Neural progenitor cell (in vitro differentiated cells): ENCODE results near the gene ABCG5.

Experiments
- CTCF ChIP-seq: fragments of 200-600 bp; sonication (generic); IDR thresholded peaks from 2 replicates; pipeline ENCODE4 v1.5.1; 2017; ENCODE audit warnings: antibody characterized with exemption, mild to moderate bottlenecking
- EZH2 ChIP-seq: fragments of 200-600 bp; sonication (generic); IDR thresholded peaks from 2 replicates; pipeline ENCODE4 v1.6.1; 2017; ENCODE audit warnings: antibody characterized with exemption, mild to moderate bottlenecking, moderate library complexity
- EZH2phosphoT487 ChIP-seq: fragments of 200-600 bp; sonication (generic); IDR thresholded peaks from 2 replicates; pipeline ENCODE4 v1.6.1; 2017; ENCODE audit warnings: antibody characterized with exemption

- no peak for TF ChIP-seq CTCF
- no peak for TF ChIP-seq EZH2phosphoT487
- no peak for TF ChIP-seq EZH2
These were observed 28.2 kb downstream of the ABCG5 start for GRCh38 chr2:43810452-43810851.
